ENCODE results near the gene MLEC.

Gene MLEC

GRCh38 chr12:120686690-120687577, at the start of gene MLEC:
Gene MLEC (plus strand): TSS chr12:120687149. CDS start chr12:120687297, 148 bp downstream.
- peak; percentile 99 for DNase-seq (ENCODE audit: low read depth)

- DNase-seq (ENCODE audit: low read depth) = peak; percentile 71
Observed at GRCh38 chr12:120639771-120640721, 46.9 kb upstream of the MLEC start, which contains the start of gene CABP1. Gene CABP1 (plus strand): TSS chr12:120640626. CDS start chr12:120640686, 60 bp downstream.

- peak; percentile 28 for DNase-seq (ENCODE audit: low read depth)
Observed at GRCh38 chr12:120640861-120641833, 45.8 kb upstream of the MLEC start.

- DNase-seq (ENCODE audit: low read depth) = no peak
Observed at GRCh38 chr12:120642121-120642520, 44.8 kb upstream of the MLEC start.

GRCh38 chr12:120642826-120643225, 44.1 kb upstream of the MLEC start:
- no peak for DNase-seq (ENCODE audit: low read depth)

GRCh38 chr12:120643574-120643973, 43.4 kb upstream of the MLEC start:
- DNase-seq (ENCODE audit: low read depth) = no peak

GRCh38 chr12:120646044-120646443, 40.9 kb upstream of the MLEC start:
- DNase-seq (ENCODE audit: low read depth) = no peak

GRCh38 chr12:120647375-120647755, 39.6 kb upstream of the MLEC start:
- no peak for DNase-seq (ENCODE audit: low read depth)

- DNase-seq (ENCODE audit: low read depth) = no peak
Observed at GRCh38 chr12:120649442-120650232, 37.3 kb upstream of the MLEC start.

- DNase-seq (ENCODE audit: low read depth) = no peak
Observed at GRCh38 chr12:120650233-120650690, 36.7 kb upstream of the MLEC start.

GRCh38 chr12:120651821-120652220, 35.1 kb upstream of the MLEC start:
- DNase-seq (ENCODE audit: low read depth) = no peak

- no peak for DNase-seq (ENCODE audit: low read depth)
Observed at GRCh38 chr12:120652656-120653435, 34.1 kb upstream of the MLEC start.

- DNase-seq (ENCODE audit: low read depth) = no peak
Observed at GRCh38 chr12:120653611-120654010, 33.3 kb upstream of the MLEC start.

- no peak for DNase-seq (ENCODE audit: low read depth)
Observed at GRCh38 chr12:120654656-120655055, 32.3 kb upstream of the MLEC start.

GRCh38 chr12:120656008-120656407, 30.9 kb upstream of the MLEC start:
- no peak for DNase-seq (ENCODE audit: low read depth)

GRCh38 chr12:120658286-120659150, 28.4 kb upstream of the MLEC start:
- DNase-seq (ENCODE audit: low read depth) = no peak

- DNase-seq (ENCODE audit: low read depth) = no peak
Observed at GRCh38 chr12:120659151-120659525, 27.8 kb upstream of the MLEC start.

- no peak for DNase-seq (ENCODE audit: low read depth)
Observed at GRCh38 chr12:120661432-120661831, 25.5 kb upstream of the MLEC start.

GRCh38 chr12:120662879-120663278, 24.1 kb upstream of the MLEC start:
- DNase-seq (ENCODE audit: low read depth) = no peak
